Neural cell (in vitro differentiated cells): ENCODE results near the gene PHLPP2. TPM values are rescaled to one million over a fixed set of nuclear protein-coding genes. Genes with fewer than 3 reads are reported as not detected.

ENCODE experiments used
- H2AFZ ChIP-seq: fragments of 200-600, 300-800 bp; sonication (generic), shearing (Covaris generic); 2 replicates; pipeline ENCODE4 v1.6.0; 2014; ENCODE audit warnings: low read depth, mild to moderate bottlenecking, antibody characterized with exemption, low read length, moderate library complexity
- H3F3A ChIP-seq: fragments of 200-600 bp; shearing (Covaris generic); 2 replicates; pipeline ENCODE4 v1.6.1; 2016; ENCODE audit warnings: mild to moderate bottlenecking, moderate library complexity, mixed read lengths, antibody characterized with exemption, low read length; ENCODE audit not compliant: insufficient read depth, poor library complexity, severe bottlenecking
- H3K27ac ChIP-seq: fragments of 200-600, 300-800 bp; sonication (generic), shearing (Covaris generic); 2 replicates; pipeline ENCODE4 v1.5.1; 2014; ENCODE audit warnings: mild to moderate bottlenecking, low read length, moderate library complexity
- H3K27me3 ChIP-seq: fragments of 300-800, 200-600 bp; sonication (generic), shearing (Covaris generic); 2 replicates; pipeline ENCODE4 v1.6.0; 2014; ENCODE audit warnings: mild to moderate bottlenecking, low read depth, low read length, moderate library complexity; ENCODE audit not compliant: insufficient read depth
- H3K36me3 ChIP-seq: fragments of 300-800, 200-600 bp; sonication (generic), shearing (Covaris generic); 2 replicates; pipeline ENCODE4 v1.5.1; 2014; ENCODE audit warnings: mild to moderate bottlenecking, antibody characterized with exemption, low read length, moderate library complexity; ENCODE audit not compliant: insufficient read depth
- H3K4me2 ChIP-seq: fragments of 300-800, 200-600 bp; sonication (generic), shearing (Covaris generic); 2 replicates; pipeline ENCODE4 v1.6.0; 2014; ENCODE audit warnings: mild to moderate bottlenecking, low read length
- H3K4me3 ChIP-seq: fragments of 300-800, 200-600 bp; sonication (generic), shearing (Covaris generic); 2 replicates; pipeline ENCODE4 v1.5.1; 2014; ENCODE audit warnings: mild to moderate bottlenecking, low read length, moderate library complexity
- H3K79me2 ChIP-seq: fragments of 200-600 bp; shearing (Covaris generic); replicated peaks from 2 replicates; pipeline ENCODE4 v1.6.0; 2014; ENCODE audit warnings: mild to moderate bottlenecking, low read length, moderate library complexity; ENCODE audit not compliant: insufficient read depth
- H3K9ac ChIP-seq: fragments of 300-800, 200-600 bp; sonication (generic), shearing (Covaris generic); 2 replicates; pipeline ENCODE4 v1.6.1; 2016; ENCODE audit warnings: mild to moderate bottlenecking, low read length, mixed read lengths
- H3K9me2 ChIP-seq: fragments of 200-600 bp; shearing (Covaris generic); 2 replicates; pipeline ENCODE4 v1.6.1; 2016; ENCODE audit warnings: mild to moderate bottlenecking, low read length, mixed read lengths; ENCODE audit not compliant: insufficient read depth
- H3K9me3 ChIP-seq: fragments of 200-600, 300-800 bp; sonication (generic), shearing (Covaris generic); 2 replicates; pipeline ENCODE4 v1.6.1; 2016; ENCODE audit warnings: mild to moderate bottlenecking, mixed run types, low read length, moderate library complexity, mixed read lengths
- H4K20me1 ChIP-seq: fragments of 200-600 bp; shearing (Covaris generic); 2 replicates; pipeline ENCODE4 v1.6.1; 2016; ENCODE audit warnings: mild to moderate bottlenecking, mixed run types; ENCODE audit not compliant: insufficient read depth
- CTCF ChIP-seq: fragments of 450-650 bp; IDR thresholded peaks from 2 replicates; pipeline ENCODE4 v1.5.1; 2014; ENCODE audit warnings: antibody characterized with exemption, mild to moderate bottlenecking, moderate library complexity; ENCODE audit not compliant: poor library complexity, severe bottlenecking
- EP300 ChIP-seq: fragments of 450-650 bp; conservative IDR thresholded peaks from 2 replicates; pipeline ENCODE4 v1.6.1; 2014; ENCODE audit warnings: antibody characterized with exemption, mild to moderate bottlenecking, moderate library complexity; ENCODE audit not compliant: poor library complexity, severe bottlenecking
- EZH2 ChIP-seq: fragments of 200-600, 300-800 bp; shearing (Covaris generic), sonication (generic); IDR thresholded peaks from 2 replicates; pipeline ENCODE4 v1.6.1; 2014; ENCODE audit warnings: antibody characterized with exemption, low read length, borderline replicate concordance, mild to moderate bottlenecking; ENCODE audit not compliant: insufficient read depth, poor library complexity, severe bottlenecking
- MXI1 ChIP-seq: fragments of 450-650 bp; conservative IDR thresholded peaks from 2 replicates; pipeline ENCODE4 v1.6.1; 2014; ENCODE audit warnings: antibody characterized with exemption, mild to moderate bottlenecking; ENCODE audit not compliant: poor library complexity, severe bottlenecking
- POLR2AphosphoS5 ChIP-seq: IDR thresholded peaks from 2 replicates; pipeline ENCODE4 v1.6.1; 2012
- RAD21 ChIP-seq: fragments of 450-650 bp; conservative IDR thresholded peaks from 2 replicates; pipeline ENCODE4 v1.6.1; 2014; ENCODE audit warnings: antibody characterized with exemption, mild to moderate bottlenecking, moderate library complexity
- SMC3 ChIP-seq: fragments of 450-650 bp; conservative IDR thresholded peaks from 2 replicates; pipeline ENCODE4 v1.6.1; 2014; ENCODE audit warnings: antibody characterized with exemption, mild to moderate bottlenecking, moderate library complexity; ENCODE audit not compliant: poor library complexity
- TAF1 ChIP-seq: IDR thresholded peaks from 2 replicates; pipeline ENCODE4 v1.6.1; 2012; ENCODE audit warnings: low read depth
- polyA plus RNA-seq: library from polyadenylated mRNA; depleted of rRNA; stranded (reverse); fragments of >200 nt; gene quantifications from 2 replicates; pipeline ENCODE4 v1.2.3, GENCODE V29; 2014
- TF ChIP-seq, protein P1 (sequence below): IDR thresholded peaks from 2 replicates; pipeline ENCODE4 v1.6.1; 2012; ENCODE audit warnings: borderline replicate concordance

The PHLPP2 gene
- polyA plus RNA-seq, 1 donor from 2014 or later = 11.0 TPM

- Histone ChIP-seq H3K9me2 (no peaks in the 10 kb centered on the region), H3K36me3 (peaks cover 6% of the 10 kb centered on the region), H3F3A (no peaks in the 10 kb centered on the region), H3K9ac (no peak overlapping the region), H2AFZ (no peak overlapping the region), H3K4me2 (no peak overlapping the region), H3K4me3 (no peak overlapping the region), H3K27ac (no peak overlapping the region), H3K27me3 (no peaks in the 10 kb centered on the region), H3K79me2 (peaks cover 4% of the 10 kb centered on the region), H4K20me1 (no peaks in the 10 kb centered on the region), H3K9me3 (no peaks in the 10 kb centered on the region)
- TF ChIP-seq CTCF (no peak), POLR2AphosphoS5 (no peak), EZH2 (no peak), SMC3 (no peak), MXI1 (no peak), RAD21 (no peak), TAF1 (no peak), EP300 (no peak)
- TF ChIP-seq, protein P1, sequence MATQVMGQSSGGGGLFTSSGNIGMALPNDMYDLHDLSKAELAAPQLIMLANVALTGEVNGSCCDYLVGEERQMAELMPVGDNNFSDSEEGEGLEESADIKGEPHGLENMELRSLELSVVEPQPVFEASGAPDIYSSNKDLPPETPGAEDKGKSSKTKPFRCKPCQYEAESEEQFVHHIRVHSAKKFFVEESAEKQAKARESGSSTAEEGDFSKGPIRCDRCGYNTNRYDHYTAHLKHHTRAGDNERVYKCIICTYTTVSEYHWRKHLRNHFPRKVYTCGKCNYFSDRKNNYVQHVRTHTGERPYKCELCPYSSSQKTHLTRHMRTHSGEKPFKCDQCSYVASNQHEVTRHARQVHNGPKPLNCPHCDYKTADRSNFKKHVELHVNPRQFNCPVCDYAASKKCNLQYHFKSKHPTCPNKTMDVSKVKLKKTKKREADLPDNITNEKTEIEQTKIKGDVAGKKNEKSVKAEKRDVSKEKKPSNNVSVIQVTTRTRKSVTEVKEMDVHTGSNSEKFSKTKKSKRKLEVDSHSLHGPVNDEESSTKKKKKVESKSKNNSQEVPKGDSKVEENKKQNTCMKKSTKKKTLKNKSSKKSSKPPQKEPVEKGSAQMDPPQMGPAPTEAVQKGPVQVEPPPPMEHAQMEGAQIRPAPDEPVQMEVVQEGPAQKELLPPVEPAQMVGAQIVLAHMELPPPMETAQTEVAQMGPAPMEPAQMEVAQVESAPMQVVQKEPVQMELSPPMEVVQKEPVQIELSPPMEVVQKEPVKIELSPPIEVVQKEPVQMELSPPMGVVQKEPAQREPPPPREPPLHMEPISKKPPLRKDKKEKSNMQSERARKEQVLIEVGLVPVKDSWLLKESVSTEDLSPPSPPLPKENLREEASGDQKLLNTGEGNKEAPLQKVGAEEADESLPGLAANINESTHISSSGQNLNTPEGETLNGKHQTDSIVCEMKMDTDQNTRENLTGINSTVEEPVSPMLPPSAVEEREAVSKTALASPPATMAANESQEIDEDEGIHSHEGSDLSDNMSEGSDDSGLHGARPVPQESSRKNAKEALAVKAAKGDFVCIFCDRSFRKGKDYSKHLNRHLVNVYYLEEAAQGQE = no peak
Measured at GRCh38 chr16:71769222-71769621, 44.7 kb upstream of the PHLPP2 start.

DNA sequence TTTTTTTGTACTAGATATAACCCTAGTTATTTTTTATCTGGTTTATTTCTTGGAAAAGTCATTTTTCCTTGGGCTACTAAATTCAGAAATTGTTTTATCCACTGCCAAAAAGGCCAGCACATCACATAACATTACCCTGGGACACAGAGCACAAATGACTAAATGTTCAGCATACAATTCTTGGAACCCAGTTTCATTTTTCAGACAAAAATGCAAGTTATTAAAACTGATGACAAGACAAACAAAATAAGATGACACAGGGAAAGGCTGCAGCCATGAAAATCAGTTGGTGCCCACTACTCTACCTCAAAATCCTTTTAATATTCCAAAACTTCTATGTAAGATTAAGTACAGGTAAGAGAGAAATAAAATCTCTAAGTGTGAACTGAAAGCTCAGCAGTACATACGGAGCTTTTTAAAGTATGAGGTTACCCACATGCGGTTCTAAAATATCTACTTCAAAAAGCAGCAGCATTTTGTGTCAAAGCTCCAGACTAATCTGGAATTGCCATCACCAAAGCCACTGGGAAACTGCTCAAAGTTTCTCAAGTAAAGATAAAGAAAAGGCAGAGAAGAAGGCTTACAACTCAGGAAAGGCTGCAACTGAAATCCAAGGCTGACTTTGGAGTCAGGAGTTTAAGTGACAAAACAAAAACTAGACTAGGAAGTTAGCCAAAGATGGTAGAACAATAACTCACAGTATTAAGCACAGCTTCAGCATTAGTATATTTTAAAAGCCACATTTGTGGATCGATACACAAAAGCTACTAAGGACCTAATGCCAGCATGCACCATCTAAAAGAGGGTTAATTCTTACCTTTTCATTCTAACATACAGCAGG, 42.8 kb upstream of the PHLPP2 start:
- Histone ChIP-seq H3F3A (no peaks in the 10 kb centered on the region), H3K4me3 (no peak overlapping the region), H3K27ac (no peak overlapping the region), H4K20me1 (no peaks in the 10 kb centered on the region), H3K4me2 (no peak overlapping the region), H3K27me3 (no peaks in the 10 kb centered on the region), H3K79me2 (peaks cover 4% of the 10 kb centered on the region), H3K9ac (no peak overlapping the region), H3K36me3 (peaks cover 4% of the 10 kb centered on the region), H3K9me3 (no peaks in the 10 kb centered on the region), H2AFZ (no peak overlapping the region), H3K9me2 (no peaks in the 10 kb centered on the region)
- TF ChIP-seq EP300 (no peak), TAF1 (no peak)
